GM23338 (cell line): ENCODE measurements around the gene ZNF580. TPM values are rescaled to one million over a fixed set of nuclear protein-coding genes. Genes with fewer than 3 reads are reported as not detected.

ENCODE experiments used
- ATAC-seq: fragments of 200-7000 bp; cut with Tn5 transposase; 3 replicates; pipeline ENCODE4 v1.9.1; 2020
- DNase-seq: peaks from one replicate; pipeline ENCODE4 v3.0.0-alpha.2; 2015; ENCODE audit warnings: low spot score
- H2AFZ ChIP-seq: fragments of 200-600 bp; sonication (generic); 2 replicates; pipeline ENCODE4 v1.8.0; 2016; ENCODE audit warnings: antibody characterized with exemption, mild to moderate bottlenecking, moderate library complexity
- H3F3A ChIP-seq: fragments of 200-600 bp; sonication (generic); replicated peaks from 2 replicates; pipeline ENCODE4 v1.8.0; 2017; ENCODE audit warnings: antibody characterized with exemption, mixed run types, low read depth
- H3K27ac ChIP-seq: fragments of 200-600 bp; sonication (generic); 2 replicates; pipeline ENCODE4 v1.6.1; 2016; ENCODE audit warnings: low read depth
- H3K27me3 ChIP-seq: fragments of 200-600 bp; sonication (generic); 2 replicates; pipeline ENCODE4 v1.8.0; 2016; ENCODE audit warnings: mild to moderate bottlenecking, mixed run types, moderate library complexity; ENCODE audit not compliant: insufficient read depth
- H3K36me3 ChIP-seq: fragments of 200-600 bp; sonication (generic); 2 replicates; pipeline ENCODE4 v1.8.0; 2016; ENCODE audit warnings: mild to moderate bottlenecking; ENCODE audit not compliant: insufficient read depth
- H3K4me1 ChIP-seq: fragments of 200-600 bp; sonication (generic); 2 replicates; pipeline ENCODE4 v1.8.0; 2016; ENCODE audit warnings: mild to moderate bottlenecking, moderate library complexity; ENCODE audit not compliant: insufficient read depth
- H3K4me2 ChIP-seq: fragments of 200-600 bp; sonication (generic); 2 replicates; pipeline ENCODE4 v1.7.1; 2017; ENCODE audit warnings: mixed run types
- H3K4me3 ChIP-seq: fragments of 200-600 bp; sonication (generic); 2 replicates; pipeline ENCODE4 v1.6.1; 2016; ENCODE audit warnings: mixed run types
- H3K79me2 ChIP-seq: fragments of 200-600 bp; sonication (generic); replicated peaks from 2 replicates; pipeline ENCODE4 v1.8.0; 2017; ENCODE audit warnings: mild to moderate bottlenecking; ENCODE audit not compliant: insufficient read depth
- H3K9me2 ChIP-seq: fragments of 200-600 bp; sonication (generic); 2 replicates; pipeline ENCODE4 v1.8.0; 2017; ENCODE audit not compliant: insufficient read depth
- H4K20me1 ChIP-seq: fragments of 200-600 bp; sonication (generic); replicated peaks from 2 replicates; pipeline ENCODE4 v1.8.0; 2017; ENCODE audit warnings: mild to moderate bottlenecking; ENCODE audit not compliant: insufficient read depth
- H3K27ac Mint-ChIP-seq: 2 replicates; pipeline ENCODE4 v1.8.0; 2020; ENCODE audit warnings: inconsistent platforms, mild to moderate bottlenecking, moderate library complexity, mixed read lengths
- H3K27me3 Mint-ChIP-seq: 3 replicates; pipeline ENCODE4 v1.8.0; 2022; ENCODE audit warnings: low read depth, mild to moderate bottlenecking, moderate library complexity, mixed read lengths, inconsistent platforms; ENCODE audit not compliant: insufficient read depth, poor library complexity
- H3K36me3 Mint-ChIP-seq: 3 replicates; pipeline ENCODE4 v1.8.0; 2021; ENCODE audit warnings: low read depth, mild to moderate bottlenecking, inconsistent platforms, moderate library complexity, mixed read lengths
- H3K4me1 Mint-ChIP-seq: 3 replicates; pipeline ENCODE4 v1.8.0; 2020; ENCODE audit warnings: mild to moderate bottlenecking, inconsistent platforms, mixed read lengths
- H3K4me3 Mint-ChIP-seq: 3 replicates; pipeline ENCODE4 v1.8.0; 2021; ENCODE audit warnings: moderate library complexity, mild to moderate bottlenecking, inconsistent platforms, mixed read lengths
- H3K9me3 Mint-ChIP-seq: 3 replicates; pipeline ENCODE4 v1.8.0; 2020; ENCODE audit warnings: moderate library complexity, mild to moderate bottlenecking, inconsistent platforms, mixed read lengths
- CTCF ChIP-seq, 2 experiments: fragments of 200-600 bp in 1 of 2; sonication (generic) in 1 of 2; conservative IDR thresholded peaks; 2 replicates each; pipeline versions ENCODE4 v1.5.1 to v1.6.1; 2016 to 2017; ENCODE audit warnings: antibody characterized with exemption in 2 of 2, low read depth in 2 of 2, mild to moderate bottlenecking in 2 of 2, moderate library complexity in 1 of 2
- POLR2AphosphoS5 ChIP-seq: IDR thresholded peaks from 2 replicates; pipeline ENCODE4 v1.6.1; 2016; ENCODE audit warnings: antibody characterized with exemption, low read depth
- ZNF462 ChIP-seq: fragments of 250-450 bp; sonication (Bioruptor Pico); IDR thresholded peaks from 2 replicates; pipeline ENCODE4 v1.5.0; 2020; ENCODE audit warnings: mild to moderate bottlenecking, moderate library complexity
- polyA plus RNA-seq: library from polyadenylated mRNA; unstranded; fragments of >200 nt; fragmentation: Nextera tagmentation; extraction: Ambion mirVana; gene quantifications from 2 replicates; pipeline ENCODE4 v1.2.1, GENCODE V29; 2016
- total RNA-seq: library from RNA; depleted of rRNA; stranded (reverse); fragments of >200 nt; shearing (Covaris generic); gene quantifications from 2 replicates; pipeline ENCODE4 v1.2.3, GENCODE V29; 2014

ZNF580 gene
- total and polyA plus RNA-seq, 2 experiments from 2014 or later = 18.7 to 23.6 TPM

DNA sequence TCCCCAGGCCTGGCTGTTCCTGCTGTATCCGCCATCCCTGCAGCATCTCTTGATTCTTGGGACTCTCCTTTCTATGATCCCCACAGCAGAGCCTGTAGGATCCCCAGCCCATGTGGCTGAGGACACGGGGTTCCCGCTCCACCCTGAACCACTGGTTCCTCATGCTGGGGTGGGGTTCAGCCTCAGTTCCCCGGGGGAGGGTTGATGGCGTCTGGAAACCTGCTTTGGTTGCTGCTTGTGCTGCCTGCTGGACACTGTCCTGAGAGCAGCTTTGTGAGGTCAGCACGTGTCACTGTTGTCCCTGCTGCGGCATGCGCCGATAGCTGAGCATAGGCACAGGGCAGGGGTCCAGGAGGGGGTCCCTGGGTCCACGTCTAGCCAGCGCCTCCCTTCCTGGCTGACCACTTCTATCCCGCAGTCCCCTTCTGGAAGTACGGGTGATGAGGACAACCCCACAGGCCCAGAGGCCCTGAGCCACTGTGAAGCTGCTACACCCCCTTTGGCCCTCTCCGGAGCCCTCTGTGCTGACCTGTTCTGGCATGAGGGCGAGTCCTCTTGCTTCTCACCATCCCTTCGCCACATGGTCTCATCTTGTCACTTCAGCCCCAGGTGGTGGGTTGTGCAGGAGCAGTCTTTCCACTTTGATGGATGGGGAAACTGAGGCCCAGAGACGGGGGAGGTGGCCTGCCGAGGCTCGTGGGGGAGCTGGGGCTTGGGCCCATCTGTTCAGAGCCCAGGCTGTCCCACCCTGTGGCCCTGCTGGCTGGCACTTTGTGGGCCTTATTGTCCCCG lies 39.7 kb downstream of the ZNF580 start (continued):
- TF ChIP-seq CTCF (conservative IDR thresholded peaks at IDR 0.05; ENCODE audit: low read depth in 2 of 2) (no peak), ZNF462 (CRISPR knock-in tag) (no peak)

DNA sequence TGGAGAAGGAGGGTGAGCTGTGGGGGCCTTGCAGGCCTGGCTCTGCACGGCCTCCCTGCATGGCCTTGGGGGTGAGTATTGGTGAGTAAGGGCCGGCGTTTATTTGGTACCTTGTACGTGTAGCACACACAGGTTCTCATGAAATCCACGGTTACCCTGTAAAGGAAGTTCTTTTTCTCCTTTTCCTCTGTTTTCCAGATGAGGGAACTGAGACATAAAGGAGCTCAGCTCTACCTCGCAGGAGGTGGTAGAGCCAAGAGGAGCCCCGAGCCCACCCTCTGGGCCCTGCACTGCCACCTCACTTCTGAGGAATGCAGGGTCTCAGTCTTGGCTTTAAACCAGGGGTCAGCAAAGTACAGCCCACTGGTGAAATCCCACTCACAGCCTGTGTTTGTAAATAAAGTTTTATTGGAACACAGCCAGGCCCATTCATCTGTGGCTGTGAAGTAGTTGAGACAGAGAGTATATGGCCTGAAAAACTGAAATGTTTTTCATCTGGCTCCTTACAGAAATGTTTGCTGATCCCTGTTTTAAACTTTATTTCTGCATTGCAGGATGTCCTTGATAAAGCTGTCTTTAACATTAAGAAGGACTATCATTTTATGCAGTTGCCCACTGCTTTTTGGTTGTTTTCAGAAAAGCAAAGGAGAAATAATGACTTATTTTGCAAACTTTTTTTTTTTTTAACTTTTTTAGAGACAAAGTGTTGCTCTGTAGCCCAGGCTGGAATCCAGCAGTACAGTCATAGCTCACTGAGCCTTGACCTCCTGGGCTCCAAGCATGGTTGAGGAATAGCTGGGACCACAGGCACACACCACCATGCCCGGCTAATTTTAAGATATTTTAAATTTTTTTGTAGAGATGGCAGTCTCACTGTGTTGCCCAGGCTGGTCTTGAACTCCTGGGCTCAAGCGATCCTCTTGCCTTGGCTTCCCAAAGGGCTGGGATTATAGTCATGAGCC lies 40.6 kb downstream of the ZNF580 start:
- Histone ChIP-seq H3K4me2 (no peak overlapping the region), H3K9me2 (no peaks in the 10 kb centered on the region), H3K4me3 (no peak overlapping the region), H3F3A (no peaks in the 10 kb centered on the region), H3K79me2 (peaks cover 53% of the 10 kb centered on the region), H3K36me3 (peaks cover 12% of the 10 kb centered on the region; the same call in 1 of the 2 replicates), H2AFZ (no peak overlapping the region), H3K4me1 (peaks cover 3% of the 10 kb centered on the region; the same call in 1 of the 2 replicates), H3K27me3 (no peaks in the 10 kb centered on the region), H4K20me1 (peaks cover 30% of the 10 kb centered on the region), H3K27ac (no peak overlapping the region; the same call in 1 of the 2 replicates)
- peaks cover 35% of the 10 kb centered on the region for H3K36me3 Mint-ChIP-seq
- H3K27me3 Mint-ChIP-seq = peaks cover 6% of the 10 kb centered on the region
- peaks cover 4% of the 10 kb centered on the region for H3K4me1 Mint-ChIP-seq
- no peak for DNase-seq
- no peaks in the 10 kb centered on the region for H3K9me3 Mint-ChIP-seq
- no peak for ATAC-seq
- H3K4me3 Mint-ChIP-seq = no peak overlapping the region
- no peak overlapping the region for H3K27ac Mint-ChIP-seq
- TF ChIP-seq POLR2AphosphoS5 = no peak
- TF ChIP-seq ZNF462 (CRISPR knock-in tag) = no peak
